ENCODE measurements around the gene TRPM5.

- TF ChIP-seq, protein P1, sequence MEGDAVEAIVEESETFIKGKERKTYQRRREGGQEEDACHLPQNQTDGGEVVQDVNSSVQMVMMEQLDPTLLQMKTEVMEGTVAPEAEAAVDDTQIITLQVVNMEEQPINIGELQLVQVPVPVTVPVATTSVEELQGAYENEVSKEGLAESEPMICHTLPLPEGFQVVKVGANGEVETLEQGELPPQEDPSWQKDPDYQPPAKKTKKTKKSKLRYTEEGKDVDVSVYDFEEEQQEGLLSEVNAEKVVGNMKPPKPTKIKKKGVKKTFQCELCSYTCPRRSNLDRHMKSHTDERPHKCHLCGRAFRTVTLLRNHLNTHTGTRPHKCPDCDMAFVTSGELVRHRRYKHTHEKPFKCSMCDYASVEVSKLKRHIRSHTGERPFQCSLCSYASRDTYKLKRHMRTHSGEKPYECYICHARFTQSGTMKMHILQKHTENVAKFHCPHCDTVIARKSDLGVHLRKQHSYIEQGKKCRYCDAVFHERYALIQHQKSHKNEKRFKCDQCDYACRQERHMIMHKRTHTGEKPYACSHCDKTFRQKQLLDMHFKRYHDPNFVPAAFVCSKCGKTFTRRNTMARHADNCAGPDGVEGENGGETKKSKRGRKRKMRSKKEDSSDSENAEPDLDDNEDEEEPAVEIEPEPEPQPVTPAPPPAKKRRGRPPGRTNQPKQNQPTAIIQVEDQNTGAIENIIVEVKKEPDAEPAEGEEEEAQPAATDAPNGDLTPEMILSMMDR (IDR thresholded peaks at IDR 0.05): peak; percentile 75 to 90 (median 81)
- TF ChIP-seq POLR2A (IDR thresholded peaks at IDR 0.05): no peak
These were observed 24.4 kb downstream of the TRPM5 start for GRCh38 chr11:2419638-2420501.

All from heart left ventricle (tissue), 13 donors.